ENCODE measurements around the gene PTK6. TPM values are rescaled to one million over a fixed set of nuclear protein-coding genes. Genes with fewer than 3 reads are reported as not detected.

Gene PTK6
- total and polyA plus RNA-seq, 2 of the 13 experiments (the other 11 are each of a cell fraction or from before 2014, with no cell fraction given): 0.08 TPM; not detected in 1

DNA sequence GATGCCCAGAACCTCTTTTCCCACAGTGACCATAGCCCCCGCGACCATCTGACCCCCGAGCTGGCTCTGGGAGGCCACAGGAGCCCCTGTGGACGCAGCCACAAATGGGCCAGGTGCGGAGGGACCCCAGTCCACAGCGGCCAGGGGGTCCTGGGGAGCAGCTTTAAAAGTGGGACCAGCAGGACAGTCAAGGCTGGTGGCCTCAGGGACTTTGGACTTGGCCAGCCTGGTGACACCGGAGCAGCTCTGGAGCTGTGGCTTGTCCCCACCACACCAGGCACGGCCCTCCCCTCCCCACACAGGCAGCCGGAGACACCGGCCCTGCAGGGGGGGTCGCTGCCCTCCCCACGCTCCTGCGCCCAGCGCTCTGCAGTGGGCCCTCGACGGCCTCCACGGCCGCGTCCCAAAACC lies 20.3 kb upstream of the PTK6 start (continued):
- TF ChIP-seq, protein P1, sequence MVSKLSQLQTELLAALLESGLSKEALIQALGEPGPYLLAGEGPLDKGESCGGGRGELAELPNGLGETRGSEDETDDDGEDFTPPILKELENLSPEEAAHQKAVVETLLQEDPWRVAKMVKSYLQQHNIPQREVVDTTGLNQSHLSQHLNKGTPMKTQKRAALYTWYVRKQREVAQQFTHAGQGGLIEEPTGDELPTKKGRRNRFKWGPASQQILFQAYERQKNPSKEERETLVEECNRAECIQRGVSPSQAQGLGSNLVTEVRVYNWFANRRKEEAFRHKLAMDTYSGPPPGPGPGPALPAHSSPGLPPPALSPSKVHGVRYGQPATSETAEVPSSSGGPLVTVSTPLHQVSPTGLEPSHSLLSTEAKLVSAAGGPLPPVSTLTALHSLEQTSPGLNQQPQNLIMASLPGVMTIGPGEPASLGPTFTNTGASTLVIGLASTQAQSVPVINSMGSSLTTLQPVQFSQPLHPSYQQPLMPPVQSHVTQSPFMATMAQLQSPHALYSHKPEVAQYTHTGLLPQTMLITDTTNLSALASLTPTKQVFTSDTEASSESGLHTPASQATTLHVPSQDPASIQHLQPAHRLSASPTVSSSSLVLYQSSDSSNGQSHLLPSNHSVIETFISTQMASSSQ (IDR thresholded peaks at IDR 0.05; ENCODE audit: low read depth): no peak
- TF ChIP-seq, protein P1 (CRISPR knock-in tag; IDR thresholded peaks at IDR 0.05; ENCODE audit: borderline replicate concordance): no peak
- TF ChIP-seq CEBPG (CRISPR knock-in tag; IDR thresholded peaks at IDR 0.05) (no peak), IRF2 (CRISPR knock-in tag; IDR thresholded peaks at IDR 0.05) (no peak), FLYWCH1 (CRISPR knock-in tag; IDR thresholded peaks at IDR 0.05) (no peak), CCAR2 (optimal IDR thresholded peaks at IDR 0.05; ENCODE audit: low read depth, low read length) (no peak), ZNF282 (IDR thresholded peaks at IDR 0.05; ENCODE audit: partially characterized antibody) (no peak), ZNF616 (CRISPR knock-in tag; IDR thresholded peaks at IDR 0.05; ENCODE audit: low read depth) (no peak), GZF1 (CRISPR knock-in tag; IDR thresholded peaks at IDR 0.05) (no peak), ZNF496 (CRISPR knock-in tag; IDR thresholded peaks at IDR 0.05; ENCODE audit: insufficient replicate concordance) (no peak), EHMT2 (IDR thresholded peaks at IDR 0.05; ENCODE audit: borderline replicate concordance, low read depth, low read length) (no peak), ZBTB42 (CRISPR knock-in tag; IDR thresholded peaks at IDR 0.05) (no peak), ZNF768 (CRISPR knock-in tag; IDR thresholded peaks at IDR 0.05) (no peak), GATA4 (IDR thresholded peaks at IDR 0.05; ENCODE audit: borderline replicate concordance, low read depth) (no peak)
- TF ChIP-seq, protein P2, sequence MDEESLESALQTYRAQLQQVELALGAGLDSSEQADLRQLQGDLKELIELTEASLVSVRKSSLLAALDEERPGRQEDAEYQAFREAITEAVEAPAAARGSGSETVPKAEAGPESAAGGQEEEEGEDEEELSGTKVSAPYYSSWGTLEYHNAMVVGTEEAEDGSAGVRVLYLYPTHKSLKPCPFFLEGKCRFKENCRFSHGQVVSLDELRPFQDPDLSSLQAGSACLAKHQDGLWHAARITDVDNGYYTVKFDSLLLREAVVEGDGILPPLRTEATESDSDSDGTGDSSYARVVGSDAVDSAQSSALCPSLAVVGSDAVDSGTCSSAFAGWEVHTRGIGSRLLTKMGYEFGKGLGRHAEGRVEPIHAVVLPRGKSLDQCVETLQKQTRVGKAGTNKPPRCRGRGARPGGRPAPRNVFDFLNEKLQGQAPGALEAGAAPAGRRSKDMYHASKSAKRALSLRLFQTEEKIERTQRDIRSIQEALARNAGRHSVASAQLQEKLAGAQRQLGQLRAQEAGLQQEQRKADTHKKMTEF (CRISPR knock-in tag; IDR thresholded peaks at IDR 0.05): no peak
- TF ChIP-seq, protein P3, sequence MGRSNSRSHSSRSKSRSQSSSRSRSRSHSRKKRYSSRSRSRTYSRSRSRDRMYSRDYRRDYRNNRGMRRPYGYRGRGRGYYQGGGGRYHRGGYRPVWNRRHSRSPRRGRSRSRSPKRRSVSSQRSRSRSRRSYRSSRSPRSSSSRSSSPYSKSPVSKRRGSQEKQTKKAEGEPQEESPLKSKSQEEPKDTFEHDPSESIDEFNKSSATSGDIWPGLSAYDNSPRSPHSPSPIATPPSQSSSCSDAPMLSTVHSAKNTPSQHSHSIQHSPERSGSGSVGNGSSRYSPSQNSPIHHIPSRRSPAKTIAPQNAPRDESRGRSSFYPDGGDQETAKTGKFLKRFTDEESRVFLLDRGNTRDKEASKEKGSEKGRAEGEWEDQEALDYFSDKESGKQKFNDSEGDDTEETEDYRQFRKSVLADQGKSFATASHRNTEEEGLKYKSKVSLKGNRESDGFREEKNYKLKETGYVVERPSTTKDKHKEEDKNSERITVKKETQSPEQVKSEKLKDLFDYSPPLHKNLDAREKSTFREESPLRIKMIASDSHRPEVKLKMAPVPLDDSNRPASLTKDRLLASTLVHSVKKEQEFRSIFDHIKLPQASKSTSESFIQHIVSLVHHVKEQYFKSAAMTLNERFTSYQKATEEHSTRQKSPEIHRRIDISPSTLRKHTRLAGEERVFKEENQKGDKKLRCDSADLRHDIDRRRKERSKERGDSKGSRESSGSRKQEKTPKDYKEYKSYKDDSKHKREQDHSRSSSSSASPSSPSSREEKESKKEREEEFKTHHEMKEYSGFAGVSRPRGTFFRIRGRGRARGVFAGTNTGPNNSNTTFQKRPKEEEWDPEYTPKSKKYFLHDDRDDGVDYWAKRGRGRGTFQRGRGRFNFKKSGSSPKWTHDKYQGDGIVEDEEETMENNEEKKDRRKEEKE (IDR thresholded peaks at IDR 0.05): no peak
- TF ChIP-seq, protein P4, sequence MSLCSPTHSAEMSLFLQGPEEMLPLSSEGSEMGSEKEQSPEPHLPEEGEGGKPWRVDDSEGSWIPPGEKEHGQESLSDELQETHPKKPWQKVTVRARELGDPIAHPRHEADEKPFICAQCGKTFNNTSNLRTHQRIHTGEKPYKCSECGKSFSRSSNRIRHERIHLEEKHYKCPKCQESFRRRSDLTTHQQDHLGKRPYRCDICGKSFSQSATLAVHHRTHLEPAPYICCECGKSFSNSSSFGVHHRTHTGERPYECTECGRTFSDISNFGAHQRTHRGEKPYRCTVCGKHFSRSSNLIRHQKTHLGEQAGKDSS (CRISPR knock-in tag; IDR thresholded peaks at IDR 0.05; ENCODE audit: borderline replicate concordance, low read depth): peak; percentile 25; the same call in 1 of the 2 replicates
- TF ChIP-seq, protein P5, sequence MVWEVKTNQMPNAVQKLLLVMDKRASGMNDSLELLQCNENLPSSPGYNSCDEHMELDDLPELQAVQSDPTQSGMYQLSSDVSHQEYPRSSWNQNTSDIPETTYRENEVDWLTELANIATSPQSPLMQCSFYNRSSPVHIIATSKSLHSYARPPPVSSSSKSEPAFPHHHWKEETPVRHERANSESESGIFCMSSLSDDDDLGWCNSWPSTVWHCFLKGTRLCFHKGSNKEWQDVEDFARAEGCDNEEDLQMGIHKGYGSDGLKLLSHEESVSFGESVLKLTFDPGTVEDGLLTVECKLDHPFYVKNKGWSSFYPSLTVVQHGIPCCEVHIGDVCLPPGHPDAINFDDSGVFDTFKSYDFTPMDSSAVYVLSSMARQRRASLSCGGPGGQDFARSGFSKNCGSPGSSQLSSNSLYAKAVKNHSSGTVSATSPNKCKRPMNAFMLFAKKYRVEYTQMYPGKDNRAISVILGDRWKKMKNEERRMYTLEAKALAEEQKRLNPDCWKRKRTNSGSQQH (CRISPR knock-in tag; IDR thresholded peaks at IDR 0.05; ENCODE audit: low read depth): 0 out of 2 replicates have a peak, but pooled peaks have one; percentile 40
- TF ChIP-seq, protein P6, sequence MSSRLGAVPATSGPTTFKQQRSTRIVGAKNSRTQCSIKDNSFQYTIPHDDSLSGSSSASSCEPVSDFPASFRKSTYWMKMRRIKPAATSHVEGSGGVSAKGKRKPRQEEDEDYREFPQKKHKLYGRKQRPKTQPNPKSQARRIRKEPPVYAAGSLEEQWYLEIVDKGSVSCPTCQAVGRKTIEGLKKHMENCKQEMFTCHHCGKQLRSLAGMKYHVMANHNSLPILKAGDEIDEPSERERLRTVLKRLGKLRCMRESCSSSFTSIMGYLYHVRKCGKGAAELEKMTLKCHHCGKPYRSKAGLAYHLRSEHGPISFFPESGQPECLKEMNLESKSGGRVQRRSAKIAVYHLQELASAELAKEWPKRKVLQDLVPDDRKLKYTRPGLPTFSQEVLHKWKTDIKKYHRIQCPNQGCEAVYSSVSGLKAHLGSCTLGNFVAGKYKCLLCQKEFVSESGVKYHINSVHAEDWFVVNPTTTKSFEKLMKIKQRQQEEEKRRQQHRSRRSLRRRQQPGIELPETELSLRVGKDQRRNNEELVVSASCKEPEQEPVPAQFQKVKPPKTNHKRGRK (CRISPR knock-in tag; IDR thresholded peaks at IDR 0.05): no peak

Data from HepG2 (cell line).